ENCODE data around the gene CATSPER4. TPM values are rescaled to one million over a fixed set of nuclear protein-coding genes. Genes with fewer than 3 reads are reported as not detected.

Gene CATSPER4
- total RNA-seq, 2 experiments from 2014 or later: not detected

GRCh38 chr1:26169198-26169554 is 21.2 kb upstream of the CATSPER4 start:
- H3K4me1 Mint-ChIP-seq: peaks cover 38% of the 10 kb centered on the region
- peaks cover 13% of the 10 kb centered on the region for H3K27me3 Mint-ChIP-seq
- H3K27ac Mint-ChIP-seq: peak overlapping the region; percentile 81
- ChIA-PET POLR2A (interaction anchor here (0.9 to 1.6 kb wide), 2 partner anchors 23 to 66 kb away, joined by 3 to 5 read pairs; no protein-coding TSS in a partner anchor), CTCF (interaction anchor here (0.6 to 3.5 kb wide), 47 partner anchors 8 to 1146 kb away, joined by 3 to 20 read pairs (median 5); partner anchors contain the start of genes CATSPER4, CEP85, DHDDS and FAM110D)
- H3K4me3 Mint-ChIP-seq: peak overlapping the region; percentile 82
- H3K36me3 Mint-ChIP-seq (ENCODE audit: low read depth): peaks cover 2% of the 10 kb centered on the region
- no peak for DNase-seq
- H3K9me3 Mint-ChIP-seq: no peaks in the 10 kb centered on the region

- peaks cover 34% of the 10 kb centered on the region for H3K4me1 Mint-ChIP-seq
- peaks cover 2% of the 10 kb centered on the region for H3K36me3 Mint-ChIP-seq (ENCODE audit: low read depth)
- H3K4me3 Mint-ChIP-seq: peak within 1 kb of the TSS; percentile 82
- peaks cover 10% of the 10 kb centered on the region for H3K27me3 Mint-ChIP-seq
- POLR2A ChIA-PET: interaction anchor here (0.9 to 1.6 kb wide), 2 partner anchors 22 to 65 kb away, joined by 3 to 5 read pairs; no protein-coding TSS in a partner anchor
- CTCF ChIA-PET: interaction anchor here (0.6 to 3.5 kb wide), 56 partner anchors 8 to 1147 kb away, joined by 3 to 20 read pairs (median 5); partner anchors contain the start of genes CATSPER4, CEP85, DHDDS and FAM110D
- peak; percentile 84 for DNase-seq
- no peaks in the 10 kb centered on the region for H3K9me3 Mint-ChIP-seq
- H3K27ac Mint-ChIP-seq: peak within 1 kb of the TSS; percentile 88
Measured at GRCh38 chr1:26169669-26170471, 20.5 kb upstream of the CATSPER4 start, which contains the start of gene ZNF593. Gene ZNF593 (plus strand): TSS chr1:26169908. CDS start chr1:26169984, 76 bp downstream.

GRCh38 chr1:26170472-26170821 is 20.0 kb upstream of the CATSPER4 start:
- peak overlapping the region; percentile 82 for H3K4me3 Mint-ChIP-seq
- peaks cover 8% of the 10 kb centered on the region for H3K27me3 Mint-ChIP-seq
- no peak for DNase-seq
- H3K9me3 Mint-ChIP-seq: no peaks in the 10 kb centered on the region
- H3K27ac Mint-ChIP-seq: peak overlapping the region; percentile 88
- H3K36me3 Mint-ChIP-seq (ENCODE audit: low read depth): peaks cover 2% of the 10 kb centered on the region
- ChIA-PET CTCF (interaction anchor here (0.6 to 3.5 kb wide), 34 partner anchors 8 to 194 kb away, joined by 3 to 20 read pairs (median 6); partner anchors contain the start of genes CATSPER4, CEP85, FAM110D and SH3BGRL3), POLR2A (interaction anchor here (1.6 kb wide), 1 partner anchor 21 kb away, joined by 5 read pairs; no protein-coding TSS in a partner anchor)
- H3K4me1 Mint-ChIP-seq: peaks cover 28% of the 10 kb centered on the region

- ChIA-PET POLR2A (no interaction called here), CTCF (interaction anchor here (1.0 to 3.5 kb wide), 7 partner anchors 10 to 135 kb away, joined by 4 to 12 read pairs (median 11); partner anchors contain the start of gene FAM110D)
- Mint-ChIP-seq H3K9me3 (no peaks in the 10 kb centered on the region), H3K4me1 (peaks cover 25% of the 10 kb centered on the region), H3K27me3 (peaks cover 8% of the 10 kb centered on the region), H3K36me3 (ENCODE audit: low read depth) (peaks cover 2% of the 10 kb centered on the region), H3K4me3 (peak within 1 kb of the TSS; percentile 82), H3K27ac (peak within 1 kb of the TSS; percentile 88)
- DNase-seq: no peak
Measured at GRCh38 chr1:26171084-26172072, 19.0 kb upstream of the CATSPER4 start, which contains the start of gene ZNF593OS. Gene ZNF593OS (minus strand): TSS chr1:26171832. CDS start chr1:26171661, 171 bp downstream.

- Mint-ChIP-seq H3K9me3 (no peaks in the 10 kb centered on the region), H3K36me3 (ENCODE audit: low read depth) (peaks cover 2% of the 10 kb centered on the region), H3K4me1 (peaks cover 16% of the 10 kb centered on the region), H3K27ac (no peak overlapping the region), H3K4me3 (no peak overlapping the region), H3K27me3 (no peaks in the 10 kb centered on the region)
- no peak for DNase-seq
- POLR2A ChIA-PET: no interaction called here
- CTCF ChIA-PET: interaction anchor here (1.0 to 1.3 kb wide), 3 partner anchors 59 to 109 kb away, joined by 3 to 4 read pairs (median 3); partner anchors contain the start of gene CEP85
Measured at GRCh38 chr1:26175346-26175745, 15.1 kb upstream of the CATSPER4 start.

- CTCF ChIA-PET: interaction anchor here (1.0 to 1.4 kb wide), 4 partner anchors 10 to 32 kb away, joined by 3 to 4 read pairs (median 3); no protein-coding TSS in a partner anchor
- POLR2A ChIA-PET: no interaction called here
- DNase-seq: no peak
- Mint-ChIP-seq H3K4me1 (peaks cover 4% of the 10 kb centered on the region), H3K4me3 (peak within 1 kb of the TSS; percentile 75), H3K36me3 (ENCODE audit: low read depth) (no peaks in the 10 kb centered on the region), H3K27ac (peak within 1 kb of the TSS; percentile 33), H3K27me3 (no peaks in the 10 kb centered on the region), H3K9me3 (no peaks in the 10 kb centered on the region)
Measured at GRCh38 chr1:26177182-26177684, 13.2 kb upstream of the CATSPER4 start, which contains the start of gene CNKSR1. Gene CNKSR1 (plus strand): TSS chr1:26177491. CDS start chr1:26177548, 57 bp downstream.

GRCh38 chr1:26180010-26180506 is 10.3 kb upstream of the CATSPER4 start:
- ChIA-PET POLR2A (no interaction called here), CTCF (interaction anchor here (1.1 to 1.8 kb wide), 4 partner anchors 9 to 104 kb away, joined by 3 to 12 read pairs (median 4); partner anchors contain the start of genes CEP85 and ZNF593)
- Mint-ChIP-seq H3K9me3 (no peaks in the 10 kb centered on the region), H3K4me1 (peaks cover 4% of the 10 kb centered on the region), H3K4me3 (no peak overlapping the region), H3K27me3 (no peaks in the 10 kb centered on the region), H3K36me3 (ENCODE audit: low read depth) (no peaks in the 10 kb centered on the region), H3K27ac (no peak overlapping the region)
- DNase-seq: no peak

GRCh38 chr1:26181586-26182382 is 8.6 kb upstream of the CATSPER4 start:
- Mint-ChIP-seq H3K27ac (no peak overlapping the region), H3K9me3 (no peaks in the 10 kb centered on the region), H3K4me1 (peaks cover 4% of the 10 kb centered on the region), H3K36me3 (ENCODE audit: low read depth) (no peaks in the 10 kb centered on the region), H3K27me3 (no peaks in the 10 kb centered on the region), H3K4me3 (no peak overlapping the region)
- ChIA-PET POLR2A (no interaction called here), CTCF (interaction anchor here (0.6 to 1.8 kb wide), 4 partner anchors 10 to 79 kb away, joined by 3 to 12 read pairs (median 5); partner anchors contain the start of genes ZNF593 and ZNF593OS)
- DNase-seq: no peak

- Mint-ChIP-seq H3K4me1 (peaks cover under 1% of the 10 kb centered on the region), H3K27me3 (no peaks in the 10 kb centered on the region), H3K36me3 (ENCODE audit: low read depth) (no peaks in the 10 kb centered on the region), H3K9me3 (no peaks in the 10 kb centered on the region), H3K27ac (no peak overlapping the region), H3K4me3 (no peak overlapping the region)
- CTCF ChIA-PET: interaction anchor here (1.3 to 1.7 kb wide), 2 partner anchors 13 to 29 kb away, joined by 3 to 5 read pairs; partner anchors contain the start of gene ZNF593
- no peak for DNase-seq
- POLR2A ChIA-PET: no interaction called here
Measured at GRCh38 chr1:26182383-26182696, 8.1 kb upstream of the CATSPER4 start.

- no peaks in the 10 kb centered on the region for H3K4me1 Mint-ChIP-seq
- H3K4me3 Mint-ChIP-seq: no peak overlapping the region
- no peaks in the 10 kb centered on the region for H3K36me3 Mint-ChIP-seq (ENCODE audit: low read depth)
- ChIA-PET POLR2A (no interaction called here), CTCF (interaction anchor here (1.2 to 1.7 kb wide), 3 partner anchors 14 to 51 kb away, joined by 4 to 6 read pairs (median 5); partner anchors contain the start of genes CEP85 and ZNF593)
- no peak overlapping the region for H3K27ac Mint-ChIP-seq
- no peaks in the 10 kb centered on the region for H3K27me3 Mint-ChIP-seq
- H3K9me3 Mint-ChIP-seq: no peaks in the 10 kb centered on the region
- DNase-seq: no peak
Measured at GRCh38 chr1:26184086-26184485, 6.3 kb upstream of the CATSPER4 start.

GRCh38 chr1:26184883-26185282 is 5.5 kb upstream of the CATSPER4 start:
- CTCF ChIA-PET: interaction anchor here (1.2 to 1.5 kb wide), 2 partner anchors 15 to 50 kb away, joined by 4 to 6 read pairs; partner anchors contain the start of genes CEP85 and ZNF593
- Mint-ChIP-seq H3K4me3 (no peak overlapping the region), H3K36me3 (ENCODE audit: low read depth) (no peaks in the 10 kb centered on the region), H3K27me3 (no peaks in the 10 kb centered on the region), H3K9me3 (no peaks in the 10 kb centered on the region), H3K4me1 (peaks cover 3% of the 10 kb centered on the region), H3K27ac (no peak overlapping the region)
- no peak for DNase-seq
- POLR2A ChIA-PET: no interaction called here
